Measurements from ENCODE around the gene HTRA2.

DNA sequence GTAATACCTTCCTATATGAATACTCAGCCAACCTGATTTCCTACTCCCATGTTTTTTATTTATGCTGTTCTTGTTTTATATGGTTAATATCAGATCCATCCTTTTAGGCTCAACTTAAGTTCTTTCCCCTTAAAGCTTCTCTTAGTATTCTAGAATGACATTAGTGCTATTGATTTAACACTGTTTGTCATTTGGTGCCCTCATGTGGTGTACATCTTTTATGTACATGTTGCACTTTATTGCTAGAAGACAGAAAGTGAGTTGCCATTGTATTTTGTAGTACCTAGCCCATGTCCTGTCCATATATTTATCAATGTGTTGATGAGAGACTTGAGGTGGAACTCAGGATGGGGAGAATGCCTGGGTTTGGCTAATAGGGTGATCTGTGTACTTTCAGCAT, 2.5 kb downstream of the HTRA2 start:
- TF ChIP-seq, protein P1, sequence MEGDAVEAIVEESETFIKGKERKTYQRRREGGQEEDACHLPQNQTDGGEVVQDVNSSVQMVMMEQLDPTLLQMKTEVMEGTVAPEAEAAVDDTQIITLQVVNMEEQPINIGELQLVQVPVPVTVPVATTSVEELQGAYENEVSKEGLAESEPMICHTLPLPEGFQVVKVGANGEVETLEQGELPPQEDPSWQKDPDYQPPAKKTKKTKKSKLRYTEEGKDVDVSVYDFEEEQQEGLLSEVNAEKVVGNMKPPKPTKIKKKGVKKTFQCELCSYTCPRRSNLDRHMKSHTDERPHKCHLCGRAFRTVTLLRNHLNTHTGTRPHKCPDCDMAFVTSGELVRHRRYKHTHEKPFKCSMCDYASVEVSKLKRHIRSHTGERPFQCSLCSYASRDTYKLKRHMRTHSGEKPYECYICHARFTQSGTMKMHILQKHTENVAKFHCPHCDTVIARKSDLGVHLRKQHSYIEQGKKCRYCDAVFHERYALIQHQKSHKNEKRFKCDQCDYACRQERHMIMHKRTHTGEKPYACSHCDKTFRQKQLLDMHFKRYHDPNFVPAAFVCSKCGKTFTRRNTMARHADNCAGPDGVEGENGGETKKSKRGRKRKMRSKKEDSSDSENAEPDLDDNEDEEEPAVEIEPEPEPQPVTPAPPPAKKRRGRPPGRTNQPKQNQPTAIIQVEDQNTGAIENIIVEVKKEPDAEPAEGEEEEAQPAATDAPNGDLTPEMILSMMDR (conservative IDR thresholded peaks at IDR 0.05) = peak; percentile 25
- TF ChIP-seq ZFX (IDR thresholded peaks at IDR 0.05) = no peak

Measured in C4-2B (cell line).